Measurements from ENCODE around the gene HDLBP.

The HDLBP gene

DNA sequence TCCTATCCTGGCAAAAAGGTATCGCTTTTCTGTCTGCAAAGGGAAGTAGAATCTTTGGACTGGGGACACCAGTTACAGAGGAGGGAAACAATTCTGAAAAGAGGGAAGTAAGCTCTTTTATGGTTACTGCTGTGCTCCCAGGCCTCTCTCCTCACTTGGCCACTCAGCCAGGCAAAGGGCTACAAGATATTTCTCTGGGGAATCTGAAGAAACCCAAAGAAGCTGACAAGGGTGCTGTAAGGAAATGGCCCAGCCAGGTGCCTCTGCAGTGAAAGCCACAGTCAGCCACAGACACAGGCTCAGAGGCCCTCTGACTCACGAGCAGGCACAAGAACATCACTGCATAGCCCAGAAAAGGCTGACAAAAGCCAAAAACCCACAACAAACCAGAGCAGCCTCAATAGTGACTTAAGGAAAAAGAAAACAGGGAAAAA, 5.8 kb downstream of the HDLBP start:
- Histone ChIP-seq H3K36me3 (ENCODE audit: low read length) (no peaks in the 10 kb centered on the region; the same call in 1 of the 2 replicates), H2AFZ (ENCODE audit: low read depth, low read length, severe bottlenecking) (no peak overlapping the region), H3K9ac (ENCODE audit: low read length) (no peak overlapping the region; the same call in 1 of the 2 replicates), H3K9me3 (ENCODE audit: insufficient read depth, low read length) (no peaks in the 10 kb centered on the region), H4K20me1 (ENCODE audit: low read depth, low read length) (peaks cover 5% of the 10 kb centered on the region; the same call in 1 of the 2 replicates), H3K27me3 (ENCODE audit: low read length) (no peaks in the 10 kb centered on the region), H3K79me2 (ENCODE audit: insufficient read depth, low read length) (peaks cover 100% of the 10 kb centered on the region), H3K27ac (ENCODE audit: low read depth, low read length) (peak overlapping the region; percentile 39), H3K9me2 (replicated peaks; ENCODE audit: insufficient read depth, low read length) (no peaks in the 10 kb centered on the region), H3K4me2 (ENCODE audit: low read depth, low read length, poor library complexity, severe bottlenecking) (peak overlapping the region; percentile 52), H3F3A (ENCODE audit: insufficient read depth) (peaks cover 21% of the 10 kb centered on the region; the same call in 1 of the 2 replicates), H3K4me3 (ENCODE audit: insufficient read depth, low read length, poor library complexity, severe bottlenecking) (no peak overlapping the region)
- TF ChIP-seq EZH2phosphoT487 (conservative IDR thresholded peaks at IDR 0.05; ENCODE audit: low read length), result no peak
- TF ChIP-seq, protein P1, sequence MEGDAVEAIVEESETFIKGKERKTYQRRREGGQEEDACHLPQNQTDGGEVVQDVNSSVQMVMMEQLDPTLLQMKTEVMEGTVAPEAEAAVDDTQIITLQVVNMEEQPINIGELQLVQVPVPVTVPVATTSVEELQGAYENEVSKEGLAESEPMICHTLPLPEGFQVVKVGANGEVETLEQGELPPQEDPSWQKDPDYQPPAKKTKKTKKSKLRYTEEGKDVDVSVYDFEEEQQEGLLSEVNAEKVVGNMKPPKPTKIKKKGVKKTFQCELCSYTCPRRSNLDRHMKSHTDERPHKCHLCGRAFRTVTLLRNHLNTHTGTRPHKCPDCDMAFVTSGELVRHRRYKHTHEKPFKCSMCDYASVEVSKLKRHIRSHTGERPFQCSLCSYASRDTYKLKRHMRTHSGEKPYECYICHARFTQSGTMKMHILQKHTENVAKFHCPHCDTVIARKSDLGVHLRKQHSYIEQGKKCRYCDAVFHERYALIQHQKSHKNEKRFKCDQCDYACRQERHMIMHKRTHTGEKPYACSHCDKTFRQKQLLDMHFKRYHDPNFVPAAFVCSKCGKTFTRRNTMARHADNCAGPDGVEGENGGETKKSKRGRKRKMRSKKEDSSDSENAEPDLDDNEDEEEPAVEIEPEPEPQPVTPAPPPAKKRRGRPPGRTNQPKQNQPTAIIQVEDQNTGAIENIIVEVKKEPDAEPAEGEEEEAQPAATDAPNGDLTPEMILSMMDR (IDR thresholded peaks at IDR 0.05; ENCODE audit: insufficient read depth, low read length, poor library complexity, severe bottlenecking), result no peak

DNA sequence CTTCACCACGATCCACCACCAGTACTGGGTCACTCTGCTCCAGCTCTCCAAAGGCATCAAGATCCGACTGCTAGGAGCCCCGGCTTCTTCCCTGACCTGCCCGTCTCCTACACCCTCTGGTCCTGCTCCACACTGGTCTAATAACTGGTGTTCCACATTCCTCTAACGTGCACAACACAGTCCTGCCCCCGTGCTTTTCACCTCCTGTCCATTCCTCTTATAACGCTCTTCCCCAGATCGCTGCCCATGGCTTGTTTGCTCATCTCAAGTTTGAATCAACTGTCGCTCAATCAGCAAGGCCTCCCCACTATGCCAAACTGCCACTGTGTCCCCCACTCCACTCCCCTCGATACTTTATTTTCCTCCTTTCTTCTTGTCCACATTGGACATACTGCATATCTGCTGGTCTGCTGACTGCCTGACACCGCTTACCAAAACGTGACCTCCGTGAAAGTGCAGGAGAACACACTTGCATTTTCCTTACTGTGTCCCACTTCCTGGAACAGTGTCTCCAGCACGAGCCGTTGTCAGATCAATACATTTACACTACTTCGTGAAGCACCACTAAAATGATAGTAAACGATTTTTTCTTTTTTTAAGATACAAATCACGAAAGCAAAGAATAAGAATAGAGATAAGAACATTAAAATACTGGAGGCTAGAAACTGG, 6.5 kb downstream of the HDLBP start:
- TF ChIP-seq, protein P1 (IDR thresholded peaks at IDR 0.05; ENCODE audit: insufficient read depth, low read length, poor library complexity, severe bottlenecking), result no peak
- TF ChIP-seq EZH2phosphoT487 (conservative IDR thresholded peaks at IDR 0.05; ENCODE audit: low read length), result no peak
- no peaks in the 10 kb centered on the region for H3K27me3 ChIP-seq (ENCODE audit: low read length)
- H3K27ac ChIP-seq (ENCODE audit: low read depth, low read length), result no peak overlapping the region
- peaks cover 100% of the 10 kb centered on the region for H3K79me2 ChIP-seq (ENCODE audit: insufficient read depth, low read length)
- no peak overlapping the region for H3K9ac ChIP-seq (ENCODE audit: low read length)
- no peak overlapping the region for H3K4me3 ChIP-seq (ENCODE audit: insufficient read depth, low read length, poor library complexity, severe bottlenecking)
- H3K9me3 ChIP-seq (ENCODE audit: insufficient read depth, low read length), result no peaks in the 10 kb centered on the region
- no peaks in the 10 kb centered on the region for H3K9me2 ChIP-seq (replicated peaks; ENCODE audit: insufficient read depth, low read length)
- H4K20me1 ChIP-seq (ENCODE audit: low read depth, low read length), result peaks cover 5% of the 10 kb centered on the region; the same call in 1 of the 2 replicates
- no peaks in the 10 kb centered on the region; the same call in 1 of the 2 replicates for H3K36me3 ChIP-seq (ENCODE audit: low read length)
- H3K4me2 ChIP-seq (ENCODE audit: low read depth, low read length, poor library complexity, severe bottlenecking), result no peak overlapping the region
- no peak overlapping the region for H2AFZ ChIP-seq (ENCODE audit: low read depth, low read length, severe bottlenecking)
- peaks cover 21% of the 10 kb centered on the region; the same call in 1 of the 2 replicates for H3F3A ChIP-seq (ENCODE audit: insufficient read depth)

DNA sequence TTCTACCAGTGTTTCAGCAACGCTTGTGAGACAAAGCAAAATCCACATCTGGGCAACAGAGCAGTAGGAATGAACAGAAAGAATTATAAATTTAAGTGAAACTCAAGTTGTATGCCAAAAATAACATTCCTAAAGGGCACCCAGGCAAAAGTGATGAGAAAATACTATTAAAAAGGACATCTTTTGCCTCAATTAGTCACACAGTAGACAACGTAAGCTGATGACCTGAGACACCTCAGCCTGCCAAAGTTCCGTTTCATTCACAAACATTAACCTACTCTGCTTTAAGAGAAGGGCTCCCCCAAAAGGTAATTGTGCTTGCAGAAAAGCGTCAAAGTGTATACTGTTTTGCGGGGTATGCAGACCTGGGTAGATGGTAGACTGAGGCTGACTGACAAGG, 7.2 kb downstream of the HDLBP start:
- no peaks in the 10 kb centered on the region for H3K9me2 ChIP-seq (replicated peaks; ENCODE audit: insufficient read depth, low read length)
- no peak overlapping the region for H3K27ac ChIP-seq (ENCODE audit: low read depth, low read length)
- H3K36me3 ChIP-seq (ENCODE audit: low read length), result no peaks in the 10 kb centered on the region; the same call in 1 of the 2 replicates
- no peaks in the 10 kb centered on the region for H3K9me3 ChIP-seq (ENCODE audit: insufficient read depth, low read length)
- TF ChIP-seq, protein P1 (IDR thresholded peaks at IDR 0.05; ENCODE audit: insufficient read depth, low read length, poor library complexity, severe bottlenecking), result no peak
- TF ChIP-seq EZH2phosphoT487 (conservative IDR thresholded peaks at IDR 0.05; ENCODE audit: low read length), result no peak
- peaks cover 100% of the 10 kb centered on the region for H3K79me2 ChIP-seq (ENCODE audit: insufficient read depth, low read length)
- no peak overlapping the region for H3K9ac ChIP-seq (ENCODE audit: low read length)
- no peak overlapping the region for H3K4me3 ChIP-seq (ENCODE audit: insufficient read depth, low read length, poor library complexity, severe bottlenecking)
- peaks cover 21% of the 10 kb centered on the region; the same call in 1 of the 2 replicates for H3F3A ChIP-seq (ENCODE audit: insufficient read depth)
- H2AFZ ChIP-seq (ENCODE audit: low read depth, low read length, severe bottlenecking), result no peak overlapping the region
- peaks cover 5% of the 10 kb centered on the region; the same call in 1 of the 2 replicates for H4K20me1 ChIP-seq (ENCODE audit: low read depth, low read length)
- no peak overlapping the region for H3K4me2 ChIP-seq (ENCODE audit: low read depth, low read length, poor library complexity, severe bottlenecking)
- no peaks in the 10 kb centered on the region for H3K27me3 ChIP-seq (ENCODE audit: low read length)

Data from SU-DHL-6 (cell line).